ENCODE results near the gene TMEM30B.

- TF ChIP-seq RXRA (IDR thresholded peaks at IDR 0.05; ENCODE audit: insufficient read depth, low read depth, low read length) (no peak), RFX5 (IDR thresholded peaks at IDR 0.05; ENCODE audit: borderline replicate concordance, low read depth, low read length) (no peak), CTCF (IDR thresholded peaks at IDR 0.05; ENCODE audit: control extremely low read depth in 1 of 3, insufficient read depth in 1 of 3, low read depth in 1 of 3, low read length in 3 of 3) (no peak), SAP30 (IDR thresholded peaks at IDR 0.05; ENCODE audit: insufficient read depth, insufficient replicate concordance, low read length) (no peak), SP1 (IDR thresholded peaks at IDR 0.05; ENCODE audit: low read depth, low read length) (no peak), JUN (IDR thresholded peaks at IDR 0.05; ENCODE audit: low read depth, low read length) (no peak), MAX (IDR thresholded peaks at IDR 0.05) (no peak), BRCA1 (IDR thresholded peaks at IDR 0.05; ENCODE audit: low read depth, low read length) (no peak), POLR2AphosphoS5 (IDR thresholded peaks at IDR 0.05; ENCODE audit: low read depth, low read length) (no peak), CEBPB (IDR thresholded peaks at IDR 0.05; ENCODE audit: low read depth, low read length) (no peak)
These were observed 7.6 kb upstream of the TMEM30B start for GRCh38 chr14:61288720-61289119.

All from H1 (cell line).